ENCODE results near the gene ITPR3.

- TF ChIP-seq ZNF274 (IDR thresholded peaks at IDR 0.05; ENCODE audit: low read depth, low read length) (no peak), YY1 (IDR thresholded peaks at IDR 0.05; ENCODE audit: insufficient read depth, insufficient read length) (no peak), SUZ12 (IDR thresholded peaks at IDR 0.05; ENCODE audit: extremely low read depth, insufficient read depth, insufficient read length) (no peak)
Observed at GRCh38 chr6:33708516-33709204, 87.5 kb downstream of the ITPR3 start.

All from NT2/D1 (cell line).